ENCODE measurements around the gene FBXO45.

The FBXO45 gene

GRCh38 chr3:196537319-196537984, 31.0 kb upstream of the FBXO45 start:
- no peak overlapping the region for H3K9ac ChIP-seq (ENCODE audit: low read depth, low read length, poor library complexity, severe bottlenecking)
- no peak overlapping the region for H3K4me2 ChIP-seq (ENCODE audit: low read depth, low read length, poor library complexity, severe bottlenecking)
- no peaks in the 10 kb centered on the region for H3K27me3 ChIP-seq (ENCODE audit: insufficient read depth, low read length, poor library complexity, severe bottlenecking)
- H3K36me3 ChIP-seq (ENCODE audit: insufficient read depth, low read length) = no peaks in the 10 kb centered on the region
- no peaks in the 10 kb centered on the region for H3K79me2 ChIP-seq (ENCODE audit: insufficient read depth, low read length)
- H4K20me1 ChIP-seq (ENCODE audit: insufficient read depth, low read length, poor library complexity, severe bottlenecking) = no peaks in the 10 kb centered on the region
- no peak overlapping the region for H3K4me3 ChIP-seq (ENCODE audit: low read length, poor library complexity, severe bottlenecking)
- no peak overlapping the region for H2AFZ ChIP-seq (ENCODE audit: low read length)
- H3F3A ChIP-seq (ENCODE audit: low read depth) = no peaks in the 10 kb centered on the region
- H3K9me2 ChIP-seq (replicated peaks; ENCODE audit: low read depth, low read length) = no peaks in the 10 kb centered on the region
- no peaks in the 10 kb centered on the region for H3K9me3 ChIP-seq (ENCODE audit: insufficient read depth, low read depth, low read length)
- H3K4me1 ChIP-seq (ENCODE audit: insufficient read depth, low read length, poor library complexity, severe bottlenecking) = no peaks in the 10 kb centered on the region
- TF ChIP-seq CTCF (conservative IDR thresholded peaks at IDR 0.05; ENCODE audit: low read length) (peak; percentile 86), EZH2phosphoT487 (IDR thresholded peaks at IDR 0.05; ENCODE audit: borderline replicate concordance) (no peak)

- no peaks in the 10 kb centered on the region for H3K79me2 ChIP-seq (ENCODE audit: insufficient read depth, low read length)
- no peak overlapping the region for H3K4me2 ChIP-seq (ENCODE audit: low read depth, low read length, poor library complexity, severe bottlenecking)
- H3K4me3 ChIP-seq (ENCODE audit: low read length, poor library complexity, severe bottlenecking) = no peak overlapping the region
- H3K9me2 ChIP-seq (replicated peaks; ENCODE audit: low read depth, low read length) = no peaks in the 10 kb centered on the region
- H2AFZ ChIP-seq (ENCODE audit: low read length) = no peak overlapping the region
- TF ChIP-seq EZH2phosphoT487 (IDR thresholded peaks at IDR 0.05; ENCODE audit: borderline replicate concordance) = no peak
- no peak for TF ChIP-seq CTCF (conservative IDR thresholded peaks at IDR 0.05; ENCODE audit: low read length)
- no peaks in the 10 kb centered on the region for H3K9me3 ChIP-seq (ENCODE audit: insufficient read depth, low read depth, low read length)
- H3K27me3 ChIP-seq (ENCODE audit: insufficient read depth, low read length, poor library complexity, severe bottlenecking) = no peaks in the 10 kb centered on the region
- no peaks in the 10 kb centered on the region for H3F3A ChIP-seq (ENCODE audit: low read depth)
- H3K9ac ChIP-seq (ENCODE audit: low read depth, low read length, poor library complexity, severe bottlenecking) = no peak overlapping the region
- H4K20me1 ChIP-seq (ENCODE audit: insufficient read depth, low read length, poor library complexity, severe bottlenecking) = no peaks in the 10 kb centered on the region
- H3K36me3 ChIP-seq (ENCODE audit: insufficient read depth, low read length) = no peaks in the 10 kb centered on the region
- no peaks in the 10 kb centered on the region for H3K4me1 ChIP-seq (ENCODE audit: insufficient read depth, low read length, poor library complexity, severe bottlenecking)
Observed at GRCh38 chr3:196541684-196542445, 26.6 kb upstream of the FBXO45 start.

- H3K9me2 ChIP-seq (replicated peaks; ENCODE audit: low read depth, low read length) = no peaks in the 10 kb centered on the region
Observed at GRCh38 chr3:196544491-196544992, 23.9 kb upstream of the FBXO45 start.

More at GRCh38 chr3:196544491-196544992, 23.9 kb upstream of the FBXO45 start:
- no peaks in the 10 kb centered on the region for H3K27me3 ChIP-seq (ENCODE audit: insufficient read depth, low read length, poor library complexity, severe bottlenecking)
- no peak overlapping the region for H2AFZ ChIP-seq (ENCODE audit: low read length)
- H3K4me2 ChIP-seq (ENCODE audit: low read depth, low read length, poor library complexity, severe bottlenecking) = no peak overlapping the region
- H4K20me1 ChIP-seq (ENCODE audit: insufficient read depth, low read length, poor library complexity, severe bottlenecking) = no peaks in the 10 kb centered on the region
- H3K9ac ChIP-seq (ENCODE audit: low read depth, low read length, poor library complexity, severe bottlenecking) = no peak overlapping the region
- no peaks in the 10 kb centered on the region for H3K36me3 ChIP-seq (ENCODE audit: insufficient read depth, low read length)
- peaks cover 4% of the 10 kb centered on the region; the same call in 1 of the 2 replicates for H3K9me3 ChIP-seq (ENCODE audit: insufficient read depth, low read depth, low read length)
- no peaks in the 10 kb centered on the region for H3F3A ChIP-seq (ENCODE audit: low read depth)
- no peaks in the 10 kb centered on the region for H3K4me1 ChIP-seq (ENCODE audit: insufficient read depth, low read length, poor library complexity, severe bottlenecking)
- no peak overlapping the region for H3K4me3 ChIP-seq (ENCODE audit: low read length, poor library complexity, severe bottlenecking)
- H3K79me2 ChIP-seq (ENCODE audit: insufficient read depth, low read length) = no peaks in the 10 kb centered on the region
- TF ChIP-seq EZH2phosphoT487 (IDR thresholded peaks at IDR 0.05; ENCODE audit: borderline replicate concordance) (no peak), CTCF (conservative IDR thresholded peaks at IDR 0.05; ENCODE audit: low read length) (no peak)
